Naive thymus-derived CD8-positive, alpha-beta T cell (primary cell): ENCODE data around the gene EFNB1. TPM values are rescaled to one million over a fixed set of nuclear protein-coding genes. Genes with fewer than 3 reads are reported as not detected.
A peak's percentile ranks its signal among the peaks of the same experiment; 100 is the strongest.

Source experiments
- ATAC-seq, 2 donors: fragments of 150-1000 bp; cut with Tn5 transposase in 1 of 2; sonication (Bioruptor Pico), chemical (Tn5 transposase) in 1 of 2; 1 replicate in 1 of 2; 2 replicates in 1 of 2; pipeline ENCODE4 v1.10.0; 2021; ENCODE audit warnings: mild to moderate bottlenecking in 2 of 2, moderate library complexity in 2 of 2
- POLR2A ChIA-PET: fragments of 350-600 bp; sonication (Branson Sonifier 250); formaldehyde crosslinking; loops from one replicate; lab custom pipeline; 2021; ENCODE audit warnings: antibody characterized with exemption; lab: Charles Lee
- DNase-seq, 10 donors: peaks; one replicate each; pipeline versions ENCODE4 v3.0.0 to v3.0.0-alpha.2; 2020 to 2022
- H3K27ac Mint-ChIP-seq, 10 donors: one replicate each; pipeline ENCODE4 v1.8.0; 2020 to 2022; ENCODE audit warnings: mild to moderate bottlenecking in 10 of 10, mixed read lengths in 10 of 10, moderate library complexity in 4 of 10, inconsistent platforms in 1 of 10
- H3K27me3 Mint-ChIP-seq, 5 donors: one replicate each; pipeline ENCODE4 v1.8.0; 2021 to 2022; ENCODE audit warnings: mixed read lengths in 5 of 5
- H3K36me3 Mint-ChIP-seq, 3 donors: one replicate each; pipeline ENCODE4 v1.8.0; 2020 to 2022; ENCODE audit warnings: mixed read lengths in 3 of 3, mild to moderate bottlenecking in 2 of 3, inconsistent platforms in 1 of 3
- H3K4me1 Mint-ChIP-seq, 4 donors: one replicate each; pipeline ENCODE4 v1.8.0; 2021 to 2022; ENCODE audit warnings: mixed read lengths in 4 of 4
- H3K4me3 Mint-ChIP-seq, 10 donors: one replicate each; pipeline ENCODE4 v1.8.0; 2020 to 2022; ENCODE audit warnings: mild to moderate bottlenecking in 10 of 10, mixed read lengths in 10 of 10, moderate library complexity in 6 of 10, inconsistent platforms in 1 of 10
- H3K9me3 Mint-ChIP-seq, 9 donors: one replicate each; pipeline ENCODE4 v1.8.0; 2020 to 2022; ENCODE audit warnings: mixed read lengths in 9 of 9, mild to moderate bottlenecking in 3 of 9, inconsistent platforms in 1 of 9, moderate library complexity in 1 of 9
- polyA plus RNA-seq, 3 donors: library from polyadenylated mRNA; unstranded; fragments of 300-500 nt; fragmentation: Illumina TruSeq; gene quantifications; one replicate each; pipeline ENCODE4 v1.2.3, GENCODE V29; 2021
- total RNA-seq, 8 experiments: library from RNA in 2 of 8; stranded (reverse) in 2 of 8; gene quantifications; one replicate each; pipeline ENCODE4 v1.2.3 and lab custom pipeline; 2021 to 2026

Gene EFNB1
- total and polyA plus RNA-seq, 5 experiments from 2014 or later: 2.8 to 4.3 (median 3.6) TPM

- DNase-seq (no peak), ATAC-seq (no peak)
- Mint-ChIP-seq H3K27ac (no peak overlapping the region), H3K27me3 (no peaks in the 10 kb centered on the region), H3K4me1 (peaks cover 0 to 6% (median 1%) of the 10 kb centered on the region in 4 donors), H3K4me3 (no peak overlapping the region), H3K36me3 (no peaks in the 10 kb centered on the region), H3K9me3 (no peaks in the 10 kb centered on the region)
- POLR2A ChIA-PET: no interaction called here
These were observed 24.9 kb downstream of the EFNB1 start for GRCh38 chrX:68853665-68854251.

- H3K4me1 Mint-ChIP-seq: peaks cover 4 to 12% (median 8%) of the 10 kb centered on the region in 4 donors
- no peak for DNase-seq
- POLR2A ChIA-PET: no interaction called here
- no peak for ATAC-seq
- H3K27ac Mint-ChIP-seq: no peak overlapping the region
- H3K4me3 Mint-ChIP-seq: no peak overlapping the region
- H3K36me3 Mint-ChIP-seq: no peaks in the 10 kb centered on the region
- no peaks in the 10 kb centered on the region for H3K9me3 Mint-ChIP-seq
- H3K27me3 Mint-ChIP-seq: no peaks in the 10 kb centered on the region
These were observed 36.5 kb downstream of the EFNB1 start for GRCh38 chrX:68865300-68865699.

DNA sequence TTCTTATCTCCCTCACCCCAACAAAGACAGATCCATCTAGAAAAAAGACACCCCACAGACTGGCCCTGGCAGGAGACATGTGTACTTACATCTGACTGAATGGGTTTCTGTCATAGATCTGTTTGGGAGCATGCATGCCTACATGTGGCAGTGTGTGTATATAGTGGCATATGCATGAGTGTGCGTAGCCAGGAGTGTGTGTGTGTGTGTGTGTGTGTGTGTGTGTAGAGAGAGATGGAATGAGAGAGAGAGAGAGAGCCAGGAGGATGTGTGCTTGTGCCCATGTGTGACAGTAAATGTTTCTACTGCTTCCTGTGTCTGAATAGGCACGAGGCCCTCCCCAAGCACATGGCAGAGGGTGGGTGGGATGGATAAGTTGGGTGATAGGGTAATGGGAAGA is 37.1 kb downstream of the EFNB1 start:
- Mint-ChIP-seq H3K27me3 (no peaks in the 10 kb centered on the region), H3K9me3 (no peaks in the 10 kb centered on the region), H3K27ac (no peak overlapping the region), H3K4me3 (no peak overlapping the region), H3K36me3 (no peaks in the 10 kb centered on the region), H3K4me1 (peaks cover 4 to 12% (median 8%) of the 10 kb centered on the region in 4 donors)
- ATAC-seq (no peak), DNase-seq (no peak)
- POLR2A ChIA-PET: no interaction called here

- Mint-ChIP-seq H3K36me3 (no peaks in the 10 kb centered on the region), H3K9me3 (no peaks in the 10 kb centered on the region), H3K4me1 (peaks cover 4 to 12% (median 8%) of the 10 kb centered on the region in 4 donors), H3K27ac (no peak overlapping the region), H3K4me3 (no peak overlapping the region), H3K27me3 (no peaks in the 10 kb centered on the region)
- ATAC-seq (no peak), DNase-seq (no peak)
- POLR2A ChIA-PET: no interaction called here
These were observed 38.8 kb downstream of the EFNB1 start for GRCh38 chrX:68867458-68868112.

DNA sequence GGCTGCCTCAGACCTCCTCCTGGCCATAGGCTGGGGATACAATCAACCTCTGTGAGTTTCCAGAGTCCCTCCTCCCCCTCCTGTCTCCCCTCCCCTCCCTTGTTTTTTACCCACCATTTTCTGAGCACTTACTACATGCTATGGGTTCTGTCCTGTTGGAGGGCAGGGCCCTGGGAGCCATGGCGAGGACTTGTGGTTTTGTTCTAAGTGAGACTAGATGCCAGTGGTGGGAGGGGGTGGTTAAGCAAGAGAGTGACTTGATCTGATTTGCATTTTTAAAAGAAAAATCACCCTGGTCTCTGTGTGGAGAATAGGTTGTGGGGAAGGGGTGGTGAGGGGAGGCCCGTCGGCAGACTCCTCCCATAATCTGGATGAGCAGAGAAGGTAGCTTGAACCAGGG is 39.5 kb downstream of the EFNB1 start:
- POLR2A ChIA-PET: no interaction called here
- DNase-seq: no peak
- H3K36me3 Mint-ChIP-seq: no peaks in the 10 kb centered on the region
- no peak for ATAC-seq
- H3K27me3 Mint-ChIP-seq: no peaks in the 10 kb centered on the region
- no peaks in the 10 kb centered on the region for H3K9me3 Mint-ChIP-seq
- no peak overlapping the region for H3K4me3 Mint-ChIP-seq
- H3K27ac Mint-ChIP-seq: peak overlapping the region in 3 of 10 donors; percentile 26 to 82 (median 77)
- H3K4me1 Mint-ChIP-seq: peaks cover 4 to 12% (median 8%) of the 10 kb centered on the region in 4 donors

- no peaks in the 10 kb centered on the region for H3K27me3 Mint-ChIP-seq
- peaks cover 4 to 12% (median 8%) of the 10 kb centered on the region in 4 donors for H3K4me1 Mint-ChIP-seq
- no peak overlapping the region for H3K4me3 Mint-ChIP-seq
- H3K36me3 Mint-ChIP-seq: no peaks in the 10 kb centered on the region
- peak overlapping the region in 4 of 10 donors; percentile 22 to 87 (median 54) for H3K27ac Mint-ChIP-seq
- ATAC-seq: no peak
- H3K9me3 Mint-ChIP-seq: no peaks in the 10 kb centered on the region
- no peak for DNase-seq
- POLR2A ChIA-PET: no interaction called here
These were observed 40.3 kb downstream of the EFNB1 start for GRCh38 chrX:68868902-68869800.

DNA sequence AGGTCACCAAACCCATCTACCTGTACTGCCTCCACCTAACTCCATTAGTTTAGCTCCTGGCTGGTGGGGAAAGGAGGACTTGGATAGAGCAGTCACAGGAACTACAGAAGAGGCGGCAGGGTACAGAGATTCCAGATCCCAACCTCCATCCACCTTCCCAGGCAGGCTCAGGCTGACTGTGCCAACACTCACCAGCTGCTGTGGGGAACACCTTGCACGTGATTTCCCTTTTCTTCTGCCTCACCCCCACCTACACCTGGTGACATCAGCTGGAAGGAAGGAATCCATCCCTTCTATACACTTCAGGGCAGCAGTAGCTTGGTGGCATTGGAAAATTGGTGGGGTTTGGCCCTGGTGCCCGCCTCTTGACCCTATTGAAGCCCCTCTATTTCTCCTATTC is 41.5 kb downstream of the EFNB1 start:
- peaks cover 4 to 12% (median 8%) of the 10 kb centered on the region in 4 donors for H3K4me1 Mint-ChIP-seq
- H3K36me3 Mint-ChIP-seq: no peaks in the 10 kb centered on the region
- DNase-seq (no peak), ATAC-seq (no peak)
- H3K9me3 Mint-ChIP-seq: no peaks in the 10 kb centered on the region
- no peaks in the 10 kb centered on the region for H3K27me3 Mint-ChIP-seq
- no peak overlapping the region for H3K27ac Mint-ChIP-seq
- no peak overlapping the region for H3K4me3 Mint-ChIP-seq
- POLR2A ChIA-PET: no interaction called here

- DNase-seq (no peak), ATAC-seq (no peak)
- Mint-ChIP-seq H3K4me3 (no peak overlapping the region), H3K9me3 (no peaks in the 10 kb centered on the region), H3K27ac (no peak overlapping the region), H3K27me3 (no peaks in the 10 kb centered on the region), H3K4me1 (peaks cover 4 to 12% (median 8%) of the 10 kb centered on the region in 4 donors), H3K36me3 (no peaks in the 10 kb centered on the region)
- POLR2A ChIA-PET: no interaction called here
These were observed 43.4 kb downstream of the EFNB1 start for GRCh38 chrX:68872171-68872570.

DNA sequence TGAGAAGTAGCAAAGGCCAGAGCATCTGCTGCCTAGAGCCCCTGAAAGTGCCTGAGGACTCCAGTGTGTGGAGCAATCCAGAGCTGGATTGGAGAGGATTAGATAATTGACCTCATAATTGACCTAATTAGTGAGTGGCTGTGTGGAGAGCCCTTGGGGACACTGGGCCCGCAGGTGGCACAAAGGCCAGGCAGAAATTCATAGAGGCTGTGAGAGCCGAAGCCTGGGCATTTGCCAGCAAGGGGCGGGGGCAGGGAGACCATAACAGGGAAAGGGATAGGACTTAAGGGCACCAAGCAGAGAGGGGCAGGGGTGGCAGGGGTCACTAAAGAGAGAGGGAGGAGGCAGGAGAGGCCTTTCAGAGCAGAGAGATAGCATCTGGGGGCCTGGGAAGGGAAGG is 45.3 kb downstream of the EFNB1 start:
- H3K4me1 Mint-ChIP-seq: peaks cover 2 to 4% (median 2%) of the 10 kb centered on the region in 4 donors
- ATAC-seq (no peak), DNase-seq (no peak)
- no peak overlapping the region for H3K4me3 Mint-ChIP-seq
- no peaks in the 10 kb centered on the region for H3K27me3 Mint-ChIP-seq
- no peak overlapping the region for H3K27ac Mint-ChIP-seq
- H3K36me3 Mint-ChIP-seq: no peaks in the 10 kb centered on the region
- POLR2A ChIA-PET: no interaction called here
- no peaks in the 10 kb centered on the region for H3K9me3 Mint-ChIP-seq

DNA sequence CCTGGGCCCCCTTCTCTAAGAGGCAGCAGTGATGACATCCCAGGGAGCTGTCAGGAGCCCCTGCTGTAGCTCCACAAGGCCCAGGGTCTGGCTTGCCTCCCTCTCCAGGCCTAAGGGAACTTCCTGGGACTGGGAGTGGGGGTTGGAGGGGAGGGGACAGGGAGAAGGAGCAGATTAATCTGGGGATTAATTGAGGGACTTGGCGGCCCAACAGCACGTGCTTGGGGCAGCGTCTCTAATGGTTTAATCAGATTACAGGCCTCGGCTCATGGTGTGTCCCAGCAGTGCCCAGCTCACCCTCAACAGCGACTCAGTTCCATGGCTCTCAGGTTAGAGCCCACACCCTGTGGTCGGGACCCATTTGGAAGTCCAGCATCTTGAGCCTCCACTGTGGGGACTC is 47.9 kb downstream of the EFNB1 start:
- Mint-ChIP-seq H3K9me3 (no peaks in the 10 kb centered on the region), H3K4me3 (no peak overlapping the region), H3K36me3 (no peaks in the 10 kb centered on the region), H3K27me3 (no peaks in the 10 kb centered on the region), H3K4me1 (no peaks in the 10 kb centered on the region), H3K27ac (no peak overlapping the region)
- DNase-seq (no peak), ATAC-seq (no peak)
- POLR2A ChIA-PET: no interaction called here

GRCh38 chrX:68877606-68878005 is 48.8 kb downstream of the EFNB1 start:
- Mint-ChIP-seq H3K27me3 (no peaks in the 10 kb centered on the region), H3K9me3 (no peaks in the 10 kb centered on the region), H3K4me3 (no peak overlapping the region), H3K4me1 (no peaks in the 10 kb centered on the region), H3K36me3 (no peaks in the 10 kb centered on the region), H3K27ac (no peak overlapping the region)
- no peak for ATAC-seq
- no peak for DNase-seq
- POLR2A ChIA-PET: no interaction called here

- Mint-ChIP-seq H3K36me3 (no peaks in the 10 kb centered on the region), H3K27ac (no peak overlapping the region), H3K9me3 (no peaks in the 10 kb centered on the region), H3K4me1 (no peaks in the 10 kb centered on the region), H3K4me3 (no peak overlapping the region), H3K27me3 (no peaks in the 10 kb centered on the region)
- POLR2A ChIA-PET: no interaction called here
- no peak for ATAC-seq
- no peak for DNase-seq
These were observed 50.3 kb downstream of the EFNB1 start for GRCh38 chrX:68878977-68879645.
